ENCODE data around the gene TVP23C.
A peak's percentile ranks its signal among the peaks of the same experiment; 100 is the strongest.
"Not testable (repeated sequence)": the region's sequence is repeated elsewhere in the genome, so short reads cannot be mapped to it uniquely, and the experiment has no call there.

TVP23C gene

DNA sequence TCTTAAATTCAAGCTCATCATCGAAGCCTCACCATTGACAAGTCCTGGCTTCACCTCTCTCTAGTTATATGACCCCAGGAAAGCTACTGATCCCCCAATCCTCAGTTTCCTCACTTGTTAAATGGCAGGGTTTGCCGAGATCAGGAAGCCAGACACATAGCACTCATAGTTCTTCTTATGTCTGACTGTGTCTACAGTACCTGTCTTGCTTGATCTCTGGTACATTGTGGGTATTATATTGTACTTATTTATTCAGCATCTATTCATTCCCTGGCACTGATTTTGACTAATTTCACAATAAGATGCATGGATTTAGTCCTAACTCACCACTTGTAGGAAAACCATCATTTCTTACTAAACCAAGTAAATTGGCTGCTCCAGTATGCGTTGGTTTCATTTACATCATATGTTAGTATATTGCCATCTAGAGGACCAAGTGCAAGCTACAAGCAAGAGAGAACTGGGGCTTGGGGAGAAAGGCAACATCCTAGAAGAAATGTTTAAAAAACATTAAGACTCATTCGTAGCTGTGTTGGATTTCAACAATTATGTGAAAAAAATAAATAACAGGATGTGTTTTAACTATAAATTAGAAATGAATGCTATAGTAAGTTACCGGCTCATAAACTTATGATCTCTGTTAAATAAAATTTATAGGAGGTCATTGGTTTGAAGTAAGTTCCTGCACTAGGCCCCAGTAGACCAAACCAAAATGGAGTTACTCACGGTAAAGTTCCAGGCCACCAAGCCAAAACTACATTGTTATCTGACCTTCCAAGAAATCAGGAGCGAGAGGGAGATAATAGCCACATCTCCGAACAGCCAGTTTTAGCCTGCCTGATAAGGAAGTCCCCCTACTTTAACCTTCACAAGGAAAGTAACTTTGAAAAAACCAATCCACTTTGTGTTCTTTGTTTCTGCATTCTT is 36.7 kb downstream of the TVP23C start:
- DNase-seq (ENCODE audit: low read depth), result not testable (repeated sequence)

GRCh38 chr17:15524990-15525985 is 38.0 kb downstream of the TVP23C start:
- not testable (repeated sequence) for DNase-seq (ENCODE audit: low read depth)

DNA sequence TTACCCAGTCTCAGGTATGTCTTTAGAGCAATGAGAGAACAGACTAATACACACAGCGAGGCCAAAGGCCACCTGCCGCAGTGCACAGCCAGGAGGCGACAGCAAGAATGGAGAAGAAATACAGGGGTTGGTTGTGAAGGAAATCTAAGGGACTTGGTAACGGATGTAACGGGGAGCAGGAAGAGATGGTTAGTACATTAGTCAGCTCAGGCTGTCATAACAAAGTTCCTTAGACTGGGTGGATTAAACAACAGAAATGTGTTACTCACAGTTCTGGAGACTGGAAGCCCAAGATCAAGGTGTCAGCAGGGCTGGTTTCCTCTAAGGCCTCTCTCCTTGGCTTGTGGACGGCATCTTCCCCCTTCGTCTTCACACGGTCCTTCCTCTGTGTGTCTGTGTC is 47.1 kb downstream of the TVP23C start:
- no peak for DNase-seq (ENCODE audit: low read depth)

GRCh38 chr17:15514469-15514868 is 48.8 kb downstream of the TVP23C start:
- DNase-seq (ENCODE audit: low read depth), result no peak

DNA sequence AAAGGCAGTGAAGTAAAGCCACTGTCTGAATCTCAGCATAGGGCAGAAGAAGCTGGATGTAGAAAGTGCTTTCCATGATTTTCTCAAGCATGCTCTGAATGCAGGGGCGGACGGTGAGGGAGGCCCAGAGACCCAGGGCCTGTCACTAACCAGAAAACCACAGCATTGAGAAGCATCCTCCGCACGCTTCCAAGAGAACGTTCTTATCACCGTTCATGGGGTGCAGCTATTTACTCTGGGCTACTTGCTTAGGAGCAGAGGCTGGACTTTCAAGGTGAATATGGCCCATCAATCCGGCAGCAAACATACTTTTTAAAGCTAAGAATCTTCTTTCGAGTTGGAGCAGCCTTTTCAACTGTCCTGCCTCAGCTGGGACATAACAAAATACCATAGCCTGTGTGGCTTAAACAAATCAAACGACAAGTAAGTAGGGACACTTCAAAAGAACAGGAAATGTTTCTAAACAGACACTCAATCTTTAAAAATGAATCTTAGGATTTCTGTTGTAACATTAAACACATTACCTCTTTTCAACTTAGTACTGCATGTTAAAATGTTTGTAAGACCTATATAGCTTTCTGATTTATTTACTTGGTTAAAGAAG is 49.3 kb downstream of the TVP23C start:
- DNase-seq (ENCODE audit: low read depth), result no peak

- DNase-seq (ENCODE audit: low read depth), result no peak
These were observed 50.1 kb downstream of the TVP23C start for GRCh38 chr17:15513058-15513791.

- DNase-seq (ENCODE audit: low read depth), result no peak
These were observed 51.1 kb downstream of the TVP23C start for GRCh38 chr17:15512071-15512709.

DNA sequence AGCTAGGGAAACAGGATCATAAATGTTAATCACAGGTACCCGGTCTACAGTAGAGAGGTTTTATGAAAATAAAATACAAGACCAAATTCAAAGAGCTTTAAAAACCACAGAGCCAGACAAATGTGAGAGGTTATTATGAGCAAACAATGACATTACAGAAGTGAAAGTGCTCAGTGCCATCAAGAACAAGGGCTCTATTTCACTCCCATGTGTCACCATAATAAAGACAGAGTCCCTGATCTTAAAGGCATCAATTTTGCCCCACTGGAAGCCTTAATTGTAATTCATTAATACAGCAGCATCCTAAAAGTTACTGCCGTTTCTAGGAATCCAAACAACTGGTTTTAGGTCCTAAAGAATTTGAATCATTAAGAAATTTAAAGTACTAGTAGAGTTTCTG is 52.1 kb downstream of the TVP23C start:
- no peak for DNase-seq (ENCODE audit: low read depth)

DNA sequence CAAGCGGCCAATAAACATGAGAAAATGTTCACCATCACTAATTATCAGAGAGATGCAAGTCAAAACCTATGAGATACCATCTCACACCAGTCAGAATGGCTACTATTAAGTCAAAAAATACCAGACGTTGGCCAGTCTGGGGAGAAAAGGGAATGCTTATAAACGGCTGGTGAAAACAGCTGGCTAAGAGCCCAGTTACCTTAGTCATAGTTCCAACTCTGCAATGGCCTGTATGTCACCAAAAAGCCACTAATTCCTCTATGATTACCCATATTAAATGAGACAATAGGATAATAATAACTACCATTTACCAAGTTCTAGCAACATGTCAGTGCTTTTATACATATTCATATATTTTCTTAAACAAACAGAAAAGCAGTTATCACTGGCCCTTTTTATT is 52.9 kb downstream of the TVP23C start:
- DNase-seq (ENCODE audit: low read depth), result no peak

- DNase-seq (ENCODE audit: low read depth), result no peak
These were observed 54.2 kb downstream of the TVP23C start for GRCh38 chr17:15509095-15509494.

GRCh38 chr17:15508466-15508865 is 54.8 kb downstream of the TVP23C start:
- no peak for DNase-seq (ENCODE audit: low read depth)

- DNase-seq (ENCODE audit: low read depth), result no peak
These were observed 55.4 kb downstream of the TVP23C start for GRCh38 chr17:15507896-15508295.

GRCh38 chr17:15507001-15507400 is 56.3 kb downstream of the TVP23C start:
- no peak for DNase-seq (ENCODE audit: low read depth)

GRCh38 chr17:15505708-15506107 is 57.6 kb downstream of the TVP23C start:
- not testable (repeated sequence) for DNase-seq (ENCODE audit: low read depth)

- DNase-seq (ENCODE audit: low read depth), result no peak
These were observed 59.6 kb downstream of the TVP23C start for GRCh38 chr17:15503731-15504130.

DNA sequence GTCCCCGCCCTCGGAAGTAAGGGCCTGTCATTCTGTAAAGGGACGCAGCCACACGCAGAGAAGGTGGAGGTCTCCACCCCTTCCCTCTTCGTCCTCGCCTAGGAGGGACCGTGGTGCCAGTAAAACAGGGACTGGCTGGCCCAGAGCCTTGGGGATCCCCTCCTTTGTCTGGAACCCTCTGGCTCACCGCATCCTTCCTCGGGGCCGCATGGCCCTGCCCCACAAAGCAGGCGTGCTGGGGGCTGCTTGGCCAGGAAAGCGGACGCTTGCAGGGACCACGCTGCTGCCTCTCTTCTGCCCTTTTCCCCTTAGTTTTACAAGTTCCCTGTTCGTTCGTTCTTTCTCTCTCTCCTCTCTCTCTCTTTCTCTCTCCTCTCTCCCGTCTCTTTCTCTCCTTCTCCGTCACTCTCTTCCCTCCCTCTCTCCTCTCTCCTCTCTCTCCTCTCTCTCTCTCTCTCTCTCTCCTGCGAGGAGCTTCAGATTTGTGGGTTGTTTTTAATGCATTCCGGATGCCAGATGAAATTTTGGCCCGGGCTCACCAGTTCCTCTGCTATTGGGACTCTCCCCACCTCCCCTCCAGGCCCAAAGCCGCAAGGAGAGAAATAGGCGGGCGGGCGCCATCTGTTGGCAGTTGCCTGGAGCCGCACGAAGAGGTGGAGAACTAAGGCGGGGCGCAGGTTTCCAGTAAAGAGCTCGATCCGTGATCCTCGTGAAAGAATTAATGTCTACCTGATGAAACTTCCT is 60.7 kb downstream of the TVP23C start:
- DNase-seq (ENCODE audit: low read depth), result peak; percentile 32

- no peak for DNase-seq (ENCODE audit: low read depth)
These were observed 61.5 kb downstream of the TVP23C start for GRCh38 chr17:15501793-15502192.

- no peak for DNase-seq (ENCODE audit: low read depth)
These were observed 62.0 kb downstream of the TVP23C start for GRCh38 chr17:15501282-15501681.

DNA sequence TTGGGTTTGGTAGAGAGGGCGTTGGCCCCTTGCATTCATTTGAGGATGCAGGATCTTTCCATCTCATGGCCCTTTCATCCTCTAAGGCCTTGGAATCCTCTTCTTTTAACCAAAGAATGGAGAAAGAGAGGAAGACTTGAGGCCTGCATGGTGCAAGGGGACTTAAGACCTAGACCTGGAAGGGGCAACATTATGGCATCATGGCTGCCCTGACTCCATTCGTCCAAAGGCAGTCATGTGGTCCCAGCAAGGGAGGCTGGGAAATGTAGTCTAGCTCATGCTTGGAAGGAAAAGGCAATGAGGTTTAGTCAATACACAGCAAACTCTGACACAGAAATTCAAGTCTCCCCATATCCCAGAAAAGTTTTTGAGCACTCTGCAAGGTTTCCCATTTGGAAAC is 65.2 kb downstream of the TVP23C start:
- no peak for DNase-seq (ENCODE audit: low read depth)

Measured in T follicular helper cell (primary cell).